GM19455 (cell line): ENCODE data around the gene SLC25A24.

ENCODE experiments used
- ATAC-seq: cut with Tn5 transposase; IDR thresholded peaks from one replicate; pipeline ENCODE4 v1.9.1; 2021; ENCODE audit not compliant: unreplicated experiment

Gene SLC25A24

GRCh38 chr1:108108119-108108518, 92.0 kb downstream of the SLC25A24 start:
- no peak for ATAC-seq

GRCh38 chr1:108107658-108108057, 92.5 kb downstream of the SLC25A24 start:
- ATAC-seq = no peak

- ATAC-seq = no peak
These were observed 93.4 kb downstream of the SLC25A24 start for GRCh38 chr1:108106775-108107174.

- no peak for ATAC-seq
These were observed 100.0 kb downstream of the SLC25A24 start for GRCh38 chr1:108100148-108100547.

GRCh38 chr1:108097018-108097417, 103.1 kb downstream of the SLC25A24 start:
- ATAC-seq = no peak

GRCh38 chr1:108096089-108096488, 104.1 kb downstream of the SLC25A24 start:
- ATAC-seq = no peak

- no peak for ATAC-seq
These were observed 110.7 kb downstream of the SLC25A24 start for GRCh38 chr1:108089477-108089876.

GRCh38 chr1:108085628-108086027, 114.5 kb downstream of the SLC25A24 start:
- no peak for ATAC-seq

- ATAC-seq = no peak
These were observed 115.2 kb downstream of the SLC25A24 start for GRCh38 chr1:108084866-108085477.
